DOHH2 (cell line): ENCODE results near the gene CFAP97D1.

ENCODE experiments used
- H3F3A ChIP-seq: fragments of 200-600 bp; sonication (generic), shearing (Covaris generic); 2 replicates; pipeline ENCODE4 v1.6.0; 2016; ENCODE audit warnings: antibody characterized with exemption, mild to moderate bottlenecking; ENCODE audit not compliant: control insufficient read depth, insufficient read depth
- H3K27ac ChIP-seq: fragments of 200-600 bp; sonication (generic); 2 replicates; pipeline ENCODE4 v1.5.1; 2014; ENCODE audit warnings: low read depth, mild to moderate bottlenecking, low read length, moderate library complexity
- H3K27me3 ChIP-seq: fragments of 200-600 bp; sonication (generic); 2 replicates; pipeline ENCODE4 v1.6.1; 2014; ENCODE audit warnings: mild to moderate bottlenecking, low read length, mixed read lengths; ENCODE audit not compliant: control insufficient read depth
- H3K36me3 ChIP-seq: fragments of 200-600 bp; sonication (generic); 2 replicates; pipeline ENCODE4 v1.6.1; 2014; ENCODE audit warnings: mild to moderate bottlenecking, low read length, moderate library complexity, mixed read lengths; ENCODE audit not compliant: control insufficient read depth
- H3K4me1 ChIP-seq: fragments of 200-600 bp; sonication (generic); 2 replicates; pipeline ENCODE4 v1.6.1; 2014; ENCODE audit warnings: mild to moderate bottlenecking, low read length, mixed read lengths; ENCODE audit not compliant: control insufficient read depth
- H3K4me2 ChIP-seq: fragments of 200-600 bp; sonication (generic); 2 replicates; pipeline ENCODE4 v1.6.0; 2014; ENCODE audit warnings: mild to moderate bottlenecking, low read length, moderate library complexity
- H3K4me3 ChIP-seq: fragments of 200-600 bp; sonication (generic); 2 replicates; pipeline ENCODE4 v1.5.1; 2014; ENCODE audit warnings: mild to moderate bottlenecking, low read length, mixed read lengths
- H3K79me2 ChIP-seq: fragments of 200-600 bp; sonication (generic); 2 replicates; pipeline ENCODE4 v1.6.1; 2014; ENCODE audit warnings: mild to moderate bottlenecking, low read length, mixed read lengths; ENCODE audit not compliant: control insufficient read depth
- H3K9me2 ChIP-seq: fragments of 200-600 bp; sonication (generic); replicated peaks from 2 replicates; pipeline ENCODE4 v1.6.1; 2014; ENCODE audit warnings: mild to moderate bottlenecking, low read length, mixed read lengths; ENCODE audit not compliant: control insufficient read depth
- H3K9me3 ChIP-seq: fragments of 200-600 bp; sonication (generic); 2 replicates; pipeline ENCODE4 v1.6.1; 2014; ENCODE audit warnings: antibody characterized with exemption, low read length, mixed read lengths; ENCODE audit not compliant: control insufficient read depth, insufficient read depth
- H4K20me1 ChIP-seq: fragments of 200-600 bp; sonication (generic); 2 replicates; pipeline ENCODE4 v1.6.0; 2014; ENCODE audit warnings: low read depth, mild to moderate bottlenecking, antibody characterized with exemption, low read length, moderate library complexity; ENCODE audit not compliant: control insufficient read depth, insufficient read depth
- EZH2phosphoT487 ChIP-seq: fragments of 200-600 bp; sonication (generic); IDR thresholded peaks from 2 replicates; pipeline ENCODE4 v1.6.1; 2017; ENCODE audit warnings: borderline replicate concordance, mild to moderate bottlenecking, antibody characterized with exemption, low read length, moderate library complexity, mixed read lengths
- TF ChIP-seq, protein P1 (sequence below): fragments of 200-600 bp; sonication (generic); IDR thresholded peaks from one replicate; pipeline ENCODE4 v1.5.1; 2014; ENCODE audit warnings: antibody characterized with exemption, mild to moderate bottlenecking, low read depth, low read length; ENCODE audit not compliant: poor library complexity, severe bottlenecking

CFAP97D1 gene

DNA sequence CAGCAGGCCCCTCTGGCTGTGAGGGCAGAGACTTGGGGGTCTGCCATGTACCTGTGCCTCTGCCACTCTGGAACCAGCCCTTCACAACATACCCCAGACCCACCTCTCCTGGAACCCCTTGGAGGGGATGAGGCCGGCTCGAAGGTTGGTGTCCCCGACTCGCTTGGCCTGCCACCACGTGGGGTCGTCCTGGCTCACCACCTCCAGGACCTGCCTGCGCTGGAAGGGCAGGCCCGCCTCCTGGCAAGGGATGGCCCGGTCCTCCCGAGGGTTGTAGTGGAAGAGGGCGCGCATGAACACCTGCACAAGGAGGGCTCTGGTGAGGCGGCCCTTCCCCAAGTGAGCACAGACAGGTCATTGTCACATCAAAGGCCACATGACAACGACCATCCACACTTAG, 40.5 kb downstream of the CFAP97D1 start:
- Histone ChIP-seq H3K36me3 (no peaks in the 10 kb centered on the region), H3K4me3 (no peak overlapping the region), H3F3A (no peaks in the 10 kb centered on the region), H3K9me2 (no peaks in the 10 kb centered on the region), H3K79me2 (no peaks in the 10 kb centered on the region), H3K27me3 (peaks cover 3% of the 10 kb centered on the region; the same call in 1 of the 2 replicates), H3K4me2 (no peak overlapping the region), H3K4me1 (no peaks in the 10 kb centered on the region), H3K27ac (no peak overlapping the region), H3K9me3 (no peaks in the 10 kb centered on the region), H4K20me1 (no peaks in the 10 kb centered on the region)
- TF ChIP-seq, protein P1, sequence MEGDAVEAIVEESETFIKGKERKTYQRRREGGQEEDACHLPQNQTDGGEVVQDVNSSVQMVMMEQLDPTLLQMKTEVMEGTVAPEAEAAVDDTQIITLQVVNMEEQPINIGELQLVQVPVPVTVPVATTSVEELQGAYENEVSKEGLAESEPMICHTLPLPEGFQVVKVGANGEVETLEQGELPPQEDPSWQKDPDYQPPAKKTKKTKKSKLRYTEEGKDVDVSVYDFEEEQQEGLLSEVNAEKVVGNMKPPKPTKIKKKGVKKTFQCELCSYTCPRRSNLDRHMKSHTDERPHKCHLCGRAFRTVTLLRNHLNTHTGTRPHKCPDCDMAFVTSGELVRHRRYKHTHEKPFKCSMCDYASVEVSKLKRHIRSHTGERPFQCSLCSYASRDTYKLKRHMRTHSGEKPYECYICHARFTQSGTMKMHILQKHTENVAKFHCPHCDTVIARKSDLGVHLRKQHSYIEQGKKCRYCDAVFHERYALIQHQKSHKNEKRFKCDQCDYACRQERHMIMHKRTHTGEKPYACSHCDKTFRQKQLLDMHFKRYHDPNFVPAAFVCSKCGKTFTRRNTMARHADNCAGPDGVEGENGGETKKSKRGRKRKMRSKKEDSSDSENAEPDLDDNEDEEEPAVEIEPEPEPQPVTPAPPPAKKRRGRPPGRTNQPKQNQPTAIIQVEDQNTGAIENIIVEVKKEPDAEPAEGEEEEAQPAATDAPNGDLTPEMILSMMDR, result no peak
- no peak for TF ChIP-seq EZH2phosphoT487

DNA sequence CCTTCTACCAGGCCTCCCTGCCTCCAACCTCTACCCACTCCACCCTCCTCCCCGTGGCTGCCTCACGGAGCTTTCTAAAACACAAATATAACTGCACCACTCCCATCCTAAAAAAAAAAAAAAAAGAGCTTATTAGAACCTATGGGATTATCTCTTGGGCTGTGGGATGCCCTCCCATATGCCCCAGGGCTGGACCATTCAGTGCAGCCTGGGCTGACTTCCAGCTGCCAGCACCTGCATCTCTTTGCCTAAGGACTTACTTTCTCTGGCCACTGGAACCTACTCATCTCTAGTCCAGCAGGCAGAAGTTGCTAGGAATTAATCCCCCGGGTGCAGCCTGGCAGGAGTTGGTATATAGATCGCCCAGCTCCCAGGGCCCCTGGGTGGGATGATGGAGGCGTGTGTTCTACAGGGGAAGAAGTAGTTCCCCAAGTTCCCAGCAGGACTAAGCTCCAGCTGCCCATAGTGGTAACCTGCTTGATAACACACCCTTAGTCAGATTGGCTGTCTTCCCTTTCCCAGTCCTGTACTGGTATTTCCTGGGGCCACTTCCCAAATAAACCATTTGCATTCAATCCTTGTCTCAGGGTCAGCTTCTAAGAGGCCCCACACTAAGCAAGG, 42.4 kb downstream of the CFAP97D1 start:
- Histone ChIP-seq H3K4me2 (no peak overlapping the region), H3F3A (no peaks in the 10 kb centered on the region), H3K27ac (no peak overlapping the region), H3K4me3 (no peak overlapping the region), H3K9me3 (no peaks in the 10 kb centered on the region), H3K9me2 (no peaks in the 10 kb centered on the region), H4K20me1 (no peaks in the 10 kb centered on the region), H3K36me3 (no peaks in the 10 kb centered on the region), H3K79me2 (no peaks in the 10 kb centered on the region), H3K27me3 (peaks cover 3% of the 10 kb centered on the region; the same call in 1 of the 2 replicates), H3K4me1 (no peaks in the 10 kb centered on the region)
- TF ChIP-seq EZH2phosphoT487, result no peak
- TF ChIP-seq, protein P1, result no peak

DNA sequence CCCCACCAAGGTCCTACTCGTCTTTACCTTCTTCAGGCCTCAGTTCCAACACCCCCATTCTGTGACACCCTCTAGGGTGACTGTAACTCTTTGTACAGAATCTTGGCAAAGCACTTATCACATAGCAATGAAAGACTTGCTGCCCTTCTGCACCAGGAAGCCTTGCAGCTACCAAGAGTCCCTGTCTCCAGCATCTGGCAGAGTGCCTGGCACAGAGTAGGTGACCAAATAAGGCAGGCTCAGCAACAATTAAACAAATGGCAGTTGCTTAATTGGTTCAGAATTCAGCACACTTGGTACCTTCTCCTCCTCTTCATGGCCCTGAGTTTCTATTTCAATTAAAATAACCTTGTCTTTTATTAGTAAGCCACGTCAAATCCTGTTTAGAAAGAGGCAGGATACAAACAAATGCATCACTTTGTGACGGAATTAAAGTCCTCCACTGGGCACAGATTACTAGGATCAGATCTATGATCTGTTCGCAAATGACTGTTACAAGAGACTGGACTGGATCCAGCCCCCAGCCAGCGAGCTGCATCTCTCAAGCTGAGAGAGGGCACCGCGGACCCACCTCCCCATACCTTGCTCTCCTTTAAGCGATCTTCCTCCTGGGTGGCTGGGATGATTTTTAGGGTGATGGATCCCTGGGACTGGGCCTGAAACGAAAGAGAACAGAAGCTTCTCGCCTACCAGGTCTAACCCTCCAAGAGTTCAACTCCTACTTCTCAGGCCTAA, 43.3 kb downstream of the CFAP97D1 start:
- TF ChIP-seq, protein P1, result no peak
- TF ChIP-seq EZH2phosphoT487, result no peak
- no peak overlapping the region for H3K27ac ChIP-seq

More for the DNA sequence above, 43.3 kb downstream of the CFAP97D1 start:
- no peaks in the 10 kb centered on the region for H3K9me2 ChIP-seq
- peaks cover 3% of the 10 kb centered on the region; the same call in 1 of the 2 replicates for H3K27me3 ChIP-seq
- no peaks in the 10 kb centered on the region for H3K9me3 ChIP-seq
- H3K4me2 ChIP-seq, result no peak overlapping the region
- H4K20me1 ChIP-seq, result no peaks in the 10 kb centered on the region
- H3K4me1 ChIP-seq, result no peaks in the 10 kb centered on the region
- no peak overlapping the region for H3K4me3 ChIP-seq
- no peaks in the 10 kb centered on the region for H3K36me3 ChIP-seq
- H3K79me2 ChIP-seq, result no peaks in the 10 kb centered on the region
- no peaks in the 10 kb centered on the region for H3F3A ChIP-seq
